ENCODE results near the gene MCTP2. TPM values are rescaled to one million over a fixed set of nuclear protein-coding genes. Genes with fewer than 3 reads are reported as not detected.

The MCTP2 gene
- polyA plus RNA-seq, 3 donors, result 2.4 to 7.4 (median 7.3) TPM

DNA sequence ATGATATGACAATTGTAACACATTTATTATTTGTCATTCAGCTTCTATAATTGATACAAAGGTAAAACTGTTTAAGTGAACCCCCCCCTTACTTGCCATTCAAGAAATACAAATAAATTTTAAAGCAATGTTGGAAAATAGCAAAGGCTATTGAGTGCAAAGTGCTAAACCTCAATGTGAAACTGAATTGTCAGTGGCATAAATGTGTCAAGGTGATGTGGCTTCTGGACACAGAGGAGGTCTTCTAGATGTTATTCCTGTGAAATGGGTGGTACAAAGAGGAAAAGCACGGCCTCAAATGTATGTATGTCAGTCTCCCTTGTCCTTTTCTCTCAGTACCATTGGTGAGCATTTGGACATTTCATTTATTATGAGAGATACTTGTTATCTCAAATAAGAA, 149.4 kb downstream of the MCTP2 start:
- Mint-ChIP-seq H3K27ac (no peak overlapping the region), H3K9me3 (peaks cover 0 to 6% (median 0%) of the 10 kb centered on the region in 7 donors), H3K27me3 (ENCODE audit: low read depth in 3 of 3) (no peaks in the 10 kb centered on the region), H3K4me3 (no peak overlapping the region), H3K36me3 (peaks cover 24 to 67% of the 10 kb centered on the region in 2 donors), H3K4me1 (peaks cover 16% of the 10 kb centered on the region)
- Histone ChIP-seq H3K4me2 (replicated peaks; ENCODE audit: extremely low read depth, low read length, poor library complexity, severe bottlenecking) (no peak overlapping the region), H3K27ac (ENCODE audit: low read depth in 1 of 2, low read length in 2 of 2) (no peak overlapping the region), H3K27me3 (ENCODE audit: control insufficient read depth in 2 of 2, insufficient read depth in 2 of 2, low read length in 2 of 2) (no peaks in the 10 kb centered on the region), H3K9ac (ENCODE audit: insufficient read depth, low read length, poor library complexity, severe bottlenecking) (no peak overlapping the region), H3K4me1 (ENCODE audit: control insufficient read depth in 1 of 2, insufficient read depth in 2 of 2, low read length in 2 of 2) (peaks cover 4 to 10% of the 10 kb centered on the region in 2 donors), H4K20me1 (ENCODE audit: insufficient read depth, low read length) (no peaks in the 10 kb centered on the region), H3K79me2 (ENCODE audit: insufficient read depth, low read length) (no peaks in the 10 kb centered on the region), H2AFZ (ENCODE audit: insufficient read depth, low read depth, low read length, poor library complexity, severe bottlenecking) (no peak overlapping the region), H3K36me3 (replicated peaks in 1 of 2; ENCODE audit: control insufficient read depth in 1 of 2, insufficient read depth in 2 of 2, low read length in 2 of 2) (peaks cover 0 to 9% of the 10 kb centered on the region in 2 donors), H3K4me3 (replicated peaks in 1 of 3; ENCODE audit: low read depth in 2 of 3, low read length in 3 of 3) (no peak overlapping the region), H3K9me3 (replicated peaks in 1 of 2; ENCODE audit: control insufficient read depth in 1 of 2, insufficient read depth in 1 of 2, low read length in 2 of 2) (no peaks in the 10 kb centered on the region)
- no CpG with 5 or more reads among the region's 1 CpG for WGBS (ENCODE audit: insufficient coverage)
- TF ChIP-seq, protein P1, sequence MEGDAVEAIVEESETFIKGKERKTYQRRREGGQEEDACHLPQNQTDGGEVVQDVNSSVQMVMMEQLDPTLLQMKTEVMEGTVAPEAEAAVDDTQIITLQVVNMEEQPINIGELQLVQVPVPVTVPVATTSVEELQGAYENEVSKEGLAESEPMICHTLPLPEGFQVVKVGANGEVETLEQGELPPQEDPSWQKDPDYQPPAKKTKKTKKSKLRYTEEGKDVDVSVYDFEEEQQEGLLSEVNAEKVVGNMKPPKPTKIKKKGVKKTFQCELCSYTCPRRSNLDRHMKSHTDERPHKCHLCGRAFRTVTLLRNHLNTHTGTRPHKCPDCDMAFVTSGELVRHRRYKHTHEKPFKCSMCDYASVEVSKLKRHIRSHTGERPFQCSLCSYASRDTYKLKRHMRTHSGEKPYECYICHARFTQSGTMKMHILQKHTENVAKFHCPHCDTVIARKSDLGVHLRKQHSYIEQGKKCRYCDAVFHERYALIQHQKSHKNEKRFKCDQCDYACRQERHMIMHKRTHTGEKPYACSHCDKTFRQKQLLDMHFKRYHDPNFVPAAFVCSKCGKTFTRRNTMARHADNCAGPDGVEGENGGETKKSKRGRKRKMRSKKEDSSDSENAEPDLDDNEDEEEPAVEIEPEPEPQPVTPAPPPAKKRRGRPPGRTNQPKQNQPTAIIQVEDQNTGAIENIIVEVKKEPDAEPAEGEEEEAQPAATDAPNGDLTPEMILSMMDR (IDR thresholded peaks at IDR 0.05), result no peak
- intact Hi-C loops (cut with micrococcal nuclease), result no loop called here
- no peak for DNase-seq

DNA sequence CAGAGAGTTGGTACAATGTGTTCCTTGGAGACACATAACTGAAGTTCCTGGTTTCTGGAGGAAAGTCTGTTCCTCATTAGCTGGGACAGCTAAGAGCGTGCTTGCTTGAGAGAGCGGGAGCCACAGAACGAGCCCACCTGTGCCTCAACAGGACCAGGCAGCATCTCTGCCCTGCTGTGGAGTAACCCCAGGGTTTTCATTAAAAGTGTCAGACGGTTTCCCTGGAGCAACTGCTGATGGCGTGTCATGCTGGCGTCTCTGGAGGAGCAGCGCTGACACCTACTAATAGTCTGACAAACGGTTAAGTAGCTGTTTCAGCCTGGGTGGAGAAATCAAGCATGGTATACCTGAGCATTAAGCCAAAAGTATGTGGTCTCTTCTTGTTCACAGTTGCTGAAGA, 150.0 kb downstream of the MCTP2 start:
- Histone ChIP-seq H3K36me3 (replicated peaks in 1 of 2; ENCODE audit: control insufficient read depth in 1 of 2, insufficient read depth in 2 of 2, low read length in 2 of 2) (peaks cover 0 to 4% of the 10 kb centered on the region in 2 donors), H3K4me2 (replicated peaks; ENCODE audit: extremely low read depth, low read length, poor library complexity, severe bottlenecking) (no peak overlapping the region), H3K79me2 (ENCODE audit: insufficient read depth, low read length) (no peaks in the 10 kb centered on the region), H3K9me3 (replicated peaks in 1 of 2; ENCODE audit: control insufficient read depth in 1 of 2, insufficient read depth in 1 of 2, low read length in 2 of 2) (no peaks in the 10 kb centered on the region), H3K4me3 (replicated peaks in 1 of 3; ENCODE audit: low read depth in 2 of 3, low read length in 3 of 3) (no peak overlapping the region), H4K20me1 (ENCODE audit: insufficient read depth, low read length) (no peaks in the 10 kb centered on the region), H2AFZ (ENCODE audit: insufficient read depth, low read depth, low read length, poor library complexity, severe bottlenecking) (no peak overlapping the region), H3K27me3 (ENCODE audit: control insufficient read depth in 2 of 2, insufficient read depth in 2 of 2, low read length in 2 of 2) (no peaks in the 10 kb centered on the region), H3K9ac (ENCODE audit: insufficient read depth, low read length, poor library complexity, severe bottlenecking) (no peak overlapping the region), H3K4me1 (ENCODE audit: control insufficient read depth in 1 of 2, insufficient read depth in 2 of 2, low read length in 2 of 2) (peaks cover 4 to 10% of the 10 kb centered on the region in 2 donors), H3K27ac (ENCODE audit: low read depth in 1 of 2, low read length in 2 of 2) (no peak overlapping the region)
- no peak overlapping the region for H3K4me3 Mint-ChIP-seq
- intact Hi-C loops (cut with micrococcal nuclease), result no loop called here
- no peak overlapping the region for H3K27ac Mint-ChIP-seq
- WGBS (ENCODE audit: insufficient coverage), result 90% methylated on average over 7 of the region's 8 CpGs
- H3K36me3 Mint-ChIP-seq, result peaks cover 24 to 67% of the 10 kb centered on the region in 2 donors
- H3K4me1 Mint-ChIP-seq, result peaks cover 16% of the 10 kb centered on the region
- DNase-seq, result no peak
- H3K27me3 Mint-ChIP-seq (ENCODE audit: low read depth in 3 of 3), result no peaks in the 10 kb centered on the region
- peaks cover 0 to 6% (median 0%) of the 10 kb centered on the region in 7 donors for H3K9me3 Mint-ChIP-seq
- TF ChIP-seq, protein P1 (IDR thresholded peaks at IDR 0.05), result no peak

Data from CD14-positive monocyte (primary cell).